GM21423 (cell line): ENCODE results near the gene PRKCZ.

Source experiments
- ATAC-seq: cut with Tn5 transposase; IDR thresholded peaks from one replicate; pipeline ENCODE4 v1.9.1; 2021; ENCODE audit warnings: mild to moderate bottlenecking, moderate library complexity; ENCODE audit not compliant: unreplicated experiment

The PRKCZ gene

DNA sequence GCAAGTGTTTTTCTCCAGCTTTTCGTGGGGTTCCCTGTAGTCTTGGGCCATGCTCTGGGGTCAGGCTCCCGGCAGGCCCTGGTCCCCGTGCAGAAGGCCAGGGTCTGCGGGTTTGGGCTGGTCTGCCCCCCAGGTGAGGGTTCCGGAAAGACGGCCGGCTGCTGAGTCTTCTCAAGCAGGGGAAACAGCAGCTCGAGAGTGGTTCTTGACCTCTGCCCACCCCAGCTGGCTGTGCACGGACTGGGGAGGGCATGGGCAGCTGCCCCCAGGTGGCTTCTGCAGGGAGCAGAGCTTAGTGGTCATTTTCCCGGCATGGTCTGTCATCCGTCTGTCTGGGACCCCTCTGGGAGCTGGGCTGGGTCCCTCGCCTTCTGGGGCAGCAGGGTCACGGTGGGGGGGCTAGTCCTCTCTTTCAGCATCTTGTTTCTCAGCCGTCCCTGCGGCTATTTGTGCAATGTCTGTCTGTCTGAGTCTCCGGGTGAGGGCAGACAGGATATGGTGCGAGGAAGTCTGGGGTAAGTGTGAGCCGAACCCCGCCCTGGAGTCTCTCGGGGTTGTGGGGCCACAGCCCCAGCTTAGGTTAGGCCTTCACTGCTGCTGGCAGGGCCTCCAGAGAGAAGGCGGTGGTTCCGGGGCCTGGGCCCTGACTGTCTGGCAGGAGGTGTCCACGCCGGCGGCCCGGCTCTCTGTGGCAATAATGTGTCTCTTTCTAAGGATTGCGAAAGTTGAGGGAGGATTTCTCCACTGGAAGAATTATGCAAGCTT is 184.0 kb downstream of the PRKCZ start:
- ATAC-seq, result peak; percentile 43

DNA sequence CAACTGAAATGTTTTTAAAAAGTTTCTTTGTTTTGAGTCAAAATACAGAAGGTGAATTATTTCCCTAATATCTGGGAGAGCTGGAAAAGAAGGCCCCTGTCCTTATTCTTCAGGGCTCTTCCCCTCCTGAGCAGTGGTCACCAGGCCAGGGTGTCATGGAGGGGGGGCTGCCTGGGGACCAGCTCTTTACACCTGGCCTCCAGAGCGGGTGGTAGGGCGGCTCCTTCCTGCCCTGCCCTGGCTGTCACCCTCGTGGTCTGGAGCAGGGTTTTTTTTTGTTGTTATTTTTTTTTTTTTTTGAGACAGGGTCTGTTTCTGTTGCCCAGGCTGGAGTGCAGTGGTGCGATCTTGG is 184.5 kb downstream of the PRKCZ start:
- no peak for ATAC-seq
